Smooth muscle cell of the brain vasculature (primary cell): ENCODE measurements around the gene MINPP1.

Source experiments
- DNase-seq: peaks from one replicate; pipeline ENCODE4 v3.0.0-alpha.2; 2012; ENCODE audit warnings: low read depth, low spot score

The MINPP1 gene

DNA sequence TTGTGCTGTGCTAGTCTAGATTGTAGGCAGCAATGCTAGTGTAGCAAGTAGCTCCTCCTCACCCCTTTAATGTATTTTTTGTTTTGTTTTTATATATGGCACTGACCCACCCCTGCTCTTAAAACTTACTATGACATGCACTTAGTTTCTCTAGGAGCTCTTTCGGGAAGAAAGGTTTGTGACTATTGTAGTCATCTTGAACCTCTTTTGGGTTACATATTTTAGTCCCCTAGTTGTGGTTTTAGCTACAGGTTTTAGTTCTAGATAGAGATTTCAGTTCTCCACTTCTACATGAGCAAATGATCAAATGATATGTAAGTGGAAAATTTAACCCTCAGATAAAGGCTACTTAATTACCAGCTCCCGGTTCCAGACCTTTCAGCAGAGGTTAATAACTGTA, 14.9 kb downstream of the MINPP1 start:
- DNase-seq: no peak

DNA sequence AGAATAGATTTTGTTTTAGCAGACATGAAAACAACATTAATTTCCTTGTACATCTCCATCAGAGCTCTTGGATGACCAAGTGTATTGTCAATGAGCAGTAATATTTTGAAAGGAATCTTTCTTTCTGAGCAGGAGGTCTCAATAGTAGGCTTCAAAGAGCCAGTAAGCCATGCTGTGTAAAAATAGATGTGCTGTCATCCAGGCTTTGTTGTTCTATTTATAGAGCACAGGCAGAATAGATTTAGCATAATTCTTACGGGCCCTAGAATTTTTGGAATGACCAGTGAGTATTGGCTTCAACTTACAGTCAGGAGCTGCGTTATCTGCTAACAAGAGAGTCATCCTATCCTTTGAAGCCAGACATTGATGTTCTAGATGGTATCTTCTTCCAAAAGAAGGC, 19.0 kb downstream of the MINPP1 start:
- no peak for DNase-seq

DNA sequence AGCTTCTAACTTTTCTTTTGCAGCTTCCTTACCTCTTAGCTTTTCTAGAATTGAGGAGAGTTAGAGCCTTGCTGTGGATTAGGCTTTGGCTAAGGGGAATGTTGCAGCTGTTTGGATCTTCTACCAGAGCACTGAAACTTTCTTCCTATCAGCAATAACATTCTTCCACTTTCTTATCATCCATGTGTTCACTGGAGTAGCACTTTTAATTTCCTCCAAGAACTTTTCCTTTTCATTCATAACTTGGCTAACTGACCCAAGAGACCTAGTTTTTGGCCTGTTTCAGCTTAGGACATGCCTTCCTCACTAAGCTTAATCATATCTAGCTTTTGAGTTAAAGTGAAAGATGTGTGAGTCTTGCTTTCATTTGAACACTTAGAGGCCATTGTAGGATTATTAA, 19.6 kb downstream of the MINPP1 start:
- no peak for DNase-seq

DNA sequence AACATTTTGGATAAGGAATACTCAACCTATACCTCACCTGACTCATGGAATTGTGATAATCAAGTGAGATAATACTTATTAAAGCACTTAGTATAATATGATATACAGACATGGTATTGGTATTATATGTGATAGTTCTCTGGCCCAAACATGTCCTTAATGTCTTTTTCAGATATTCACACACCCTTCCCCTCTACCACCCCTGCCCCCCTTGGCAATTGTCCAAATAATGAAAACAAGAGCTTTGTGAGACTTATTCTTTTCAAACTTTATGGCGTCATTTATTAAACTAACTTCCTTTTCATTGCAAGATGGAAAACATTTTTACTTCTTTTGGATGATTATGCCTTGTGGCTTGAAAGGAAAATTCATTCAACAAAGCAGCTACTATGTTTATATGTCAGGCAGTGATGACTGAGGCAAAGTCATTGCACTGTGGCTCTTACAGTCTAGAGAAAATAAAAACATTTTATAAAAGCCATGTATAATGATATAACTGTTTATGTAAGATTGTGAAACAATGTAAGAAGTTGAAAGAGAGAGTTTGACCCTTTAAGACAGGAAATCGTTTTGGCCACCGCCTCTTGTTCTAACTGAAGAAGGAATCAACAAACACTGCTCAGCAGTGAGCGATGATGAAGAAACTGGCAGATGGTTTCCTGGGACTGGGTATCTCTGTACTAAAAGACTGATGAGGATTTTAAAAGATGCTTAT, 27.4 kb downstream of the MINPP1 start:
- DNase-seq: peak; percentile 40

DNA sequence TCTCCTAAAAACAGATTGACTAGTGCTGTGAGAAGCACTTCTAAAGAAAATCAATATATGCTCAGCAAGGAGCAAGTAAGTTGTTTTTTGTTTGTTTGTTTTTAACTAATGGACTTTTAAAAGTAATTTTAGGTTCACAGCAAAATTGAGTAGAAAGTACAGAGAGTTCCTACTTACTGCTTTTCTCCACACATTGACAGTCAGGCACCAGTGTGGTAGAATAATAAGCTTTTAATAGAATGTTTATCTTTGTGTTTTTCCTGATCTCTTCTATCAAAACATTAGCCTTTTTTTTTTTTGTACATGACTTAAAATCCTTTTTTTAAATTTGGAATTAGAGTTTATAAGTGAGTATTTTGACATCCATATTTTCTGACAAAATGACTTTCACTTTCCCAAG, 28.0 kb downstream of the MINPP1 start:
- no peak for DNase-seq

DNA sequence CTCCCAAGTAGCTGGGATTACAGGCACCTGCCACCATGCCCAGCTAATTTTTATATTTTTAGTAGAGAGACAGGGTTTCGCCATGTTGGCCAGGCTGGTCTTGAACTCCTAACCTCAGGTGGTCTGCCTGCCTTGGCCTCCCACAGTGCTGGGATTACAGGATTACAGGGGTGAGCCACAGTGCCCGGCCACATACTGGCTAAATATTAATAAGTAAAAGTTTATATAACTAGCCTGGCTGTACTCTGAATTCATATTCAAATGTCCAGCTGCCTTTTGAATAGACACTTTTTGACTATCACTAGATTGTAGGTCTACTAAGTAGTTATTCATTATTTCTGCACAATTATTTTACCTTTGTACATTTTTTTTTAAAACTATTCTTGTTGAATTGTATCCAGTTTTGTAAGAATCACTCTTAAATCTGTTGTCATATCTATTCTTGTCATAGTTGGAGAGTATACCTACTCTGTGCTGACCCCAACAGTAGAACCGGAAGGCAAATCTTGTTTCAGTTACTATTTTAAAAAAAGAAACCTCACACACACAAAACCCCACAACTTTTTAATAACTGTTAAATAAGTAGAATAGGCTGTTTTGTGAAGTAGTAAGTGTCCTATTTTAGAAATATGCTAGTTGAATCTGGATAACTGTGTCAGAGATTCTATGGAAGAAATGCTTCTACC, 29.6 kb downstream of the MINPP1 start:
- DNase-seq: no peak

DNA sequence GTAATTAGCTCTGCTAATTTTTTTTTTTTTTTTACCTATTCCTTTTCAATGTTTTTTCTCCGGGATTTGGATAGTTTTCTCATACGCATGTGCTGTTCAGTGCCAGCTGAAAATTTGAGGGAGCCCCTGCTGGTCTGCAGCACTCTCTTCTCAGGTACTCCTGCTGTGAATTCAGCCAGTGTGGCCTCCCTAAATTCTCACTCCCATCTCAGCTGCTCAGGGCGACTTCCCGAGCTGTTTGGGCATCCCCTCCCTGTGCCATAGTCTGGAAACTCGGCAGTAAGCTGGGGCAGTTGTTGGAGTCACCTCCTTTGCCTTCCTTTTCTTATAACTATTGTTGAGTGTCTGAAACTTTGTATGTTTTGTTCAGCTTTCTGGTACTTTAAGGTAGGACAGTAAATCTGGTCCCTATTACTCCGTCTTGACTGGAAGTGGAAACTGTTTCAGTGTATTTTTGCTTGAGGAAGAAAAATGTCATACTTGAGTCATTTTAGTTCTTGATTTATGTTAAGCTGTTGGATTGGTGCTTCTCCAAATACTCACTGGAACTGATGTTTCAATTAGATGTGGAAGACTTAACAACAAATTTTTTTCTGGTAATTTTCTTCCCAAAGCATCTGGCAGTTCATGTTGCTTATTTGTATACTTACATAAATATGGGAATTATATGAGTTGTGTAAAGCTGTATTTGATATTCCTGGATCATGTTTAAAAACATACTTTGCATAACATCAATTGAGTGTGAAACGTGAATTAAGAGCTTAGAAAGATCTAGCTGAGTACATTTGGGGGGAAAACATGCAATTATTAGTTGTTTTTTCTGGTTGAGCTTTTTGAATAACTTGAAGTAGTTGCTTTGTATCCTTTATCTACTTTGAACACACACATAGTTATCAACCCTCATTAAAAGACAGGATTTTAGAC, 33.7 kb downstream of the MINPP1 start:
- DNase-seq: no peak

DNA sequence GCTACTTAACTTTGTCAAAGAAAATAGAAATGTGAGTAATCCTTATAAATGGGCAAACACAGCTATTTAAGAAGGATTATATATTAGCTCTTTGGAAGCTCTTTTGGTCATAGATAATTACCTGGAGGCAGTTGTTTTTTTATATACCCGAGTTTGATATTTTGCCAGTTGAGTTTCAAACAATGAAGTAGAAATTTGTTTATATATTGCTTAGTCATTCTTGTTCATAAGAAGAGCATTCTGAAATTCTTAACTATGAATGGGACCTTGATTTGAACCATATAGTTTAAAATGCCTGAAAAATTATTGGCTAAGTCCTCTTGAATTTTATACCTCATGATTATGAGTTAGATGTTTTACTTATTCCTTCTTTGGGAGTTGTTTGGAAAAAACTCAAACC, 36.4 kb downstream of the MINPP1 start:
- DNase-seq: no peak

DNA sequence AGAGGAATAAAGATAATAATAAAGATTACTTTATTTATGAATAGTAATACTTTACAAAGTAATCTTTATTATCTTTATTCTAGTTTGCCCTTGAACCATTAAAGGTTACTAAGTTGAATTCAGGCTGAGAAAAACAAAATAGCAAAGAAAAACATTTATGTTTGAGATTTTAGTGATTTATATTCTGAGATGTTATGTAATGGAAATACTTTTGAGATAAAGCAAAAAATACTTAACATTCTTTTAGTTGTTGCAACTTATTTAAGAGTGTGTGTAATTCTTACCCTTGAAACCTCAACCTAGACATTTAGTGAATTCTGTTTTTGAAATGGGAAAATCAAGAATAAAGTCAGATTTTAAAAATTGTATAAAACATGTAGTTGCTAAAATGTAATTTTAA, 40.0 kb downstream of the MINPP1 start:
- no peak for DNase-seq

DNA sequence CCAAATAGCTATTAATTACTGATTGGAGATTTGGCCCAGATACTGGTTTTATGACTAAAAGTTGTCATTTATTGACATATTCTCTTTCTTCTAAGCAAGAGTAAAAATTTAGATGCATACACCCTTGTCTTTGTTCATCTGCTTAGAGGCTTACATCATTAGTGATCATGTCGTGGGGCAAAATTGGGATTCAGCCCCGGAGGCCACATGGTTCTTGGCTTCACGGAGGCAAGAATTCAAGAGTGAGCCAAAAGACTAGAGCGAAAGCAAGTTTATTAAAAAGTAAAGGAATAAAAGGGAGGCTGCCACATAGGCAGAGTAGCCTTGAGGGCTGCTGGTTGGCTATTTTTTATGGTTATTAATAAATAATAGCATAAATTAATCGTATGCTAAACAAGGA, 41.1 kb downstream of the MINPP1 start:
- DNase-seq: no peak

DNA sequence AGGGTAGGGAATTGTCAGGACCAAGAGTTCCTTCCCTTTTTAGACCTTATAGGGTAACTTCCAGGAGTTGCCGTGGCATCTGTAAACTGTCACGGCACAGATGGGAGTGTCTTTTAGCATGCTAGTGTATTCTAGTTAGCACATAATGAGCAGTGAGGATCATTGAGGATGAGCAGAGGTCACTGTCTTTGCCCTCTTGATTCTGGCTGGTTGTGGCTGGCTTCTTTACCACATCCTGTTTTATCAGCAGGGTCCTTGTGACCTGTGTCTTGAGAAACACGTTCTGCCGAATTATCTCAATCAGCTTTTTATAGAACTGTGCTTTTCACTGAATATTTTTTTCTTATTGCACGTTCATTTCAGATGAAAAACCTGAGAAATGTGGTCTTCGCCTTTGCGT, 41.5 kb downstream of the MINPP1 start:
- no peak for DNase-seq

DNA sequence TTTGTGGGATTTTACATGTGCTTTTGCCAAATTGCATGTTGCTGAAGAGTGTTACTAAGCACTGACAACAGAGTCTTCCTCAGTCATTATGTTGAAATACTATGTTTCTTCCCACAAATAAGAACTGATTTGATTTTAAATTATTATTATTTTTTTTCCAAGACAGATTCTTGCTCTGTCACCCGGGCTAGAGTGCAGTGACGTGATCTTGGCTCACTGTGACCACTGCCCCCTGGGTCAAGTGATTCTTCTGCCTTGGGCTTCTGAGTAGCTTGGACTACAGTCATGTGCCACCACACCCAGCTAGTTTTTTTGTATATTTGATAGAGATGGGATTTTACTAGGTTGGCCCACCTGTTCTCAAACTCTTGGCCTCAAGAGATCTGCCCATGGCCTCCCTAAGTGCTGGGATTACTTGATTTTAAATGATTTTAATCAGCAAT, 42.3 kb downstream of the MINPP1 start:
- DNase-seq: no peak

DNA sequence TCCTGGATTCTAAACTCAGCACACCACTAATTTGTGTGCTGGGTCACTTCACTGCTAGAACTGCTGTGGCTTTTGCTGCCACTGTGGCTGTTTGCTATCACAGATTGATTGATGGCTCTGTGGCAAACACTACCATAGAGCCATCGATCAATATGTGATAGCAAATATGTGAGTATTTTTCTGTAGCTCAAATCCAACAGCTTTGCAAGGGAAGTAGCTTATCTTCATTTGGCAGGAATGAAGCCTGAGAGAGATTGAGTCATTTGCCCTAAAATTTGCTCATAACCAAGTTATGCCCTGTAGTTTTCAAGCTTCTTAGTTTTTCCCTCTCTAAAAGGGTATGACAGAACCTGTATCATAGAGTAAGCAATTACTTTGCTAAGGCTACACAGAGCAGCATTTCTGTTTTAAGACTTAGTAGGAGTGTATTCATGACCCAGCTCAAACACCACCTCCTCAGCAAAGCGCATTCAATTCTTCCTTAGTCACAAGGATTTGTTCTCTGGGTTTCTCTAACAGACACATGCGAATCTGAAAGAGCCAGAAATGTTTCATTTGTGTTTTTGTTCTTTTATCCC, 43.1 kb downstream of the MINPP1 start:
- no peak for DNase-seq

DNA sequence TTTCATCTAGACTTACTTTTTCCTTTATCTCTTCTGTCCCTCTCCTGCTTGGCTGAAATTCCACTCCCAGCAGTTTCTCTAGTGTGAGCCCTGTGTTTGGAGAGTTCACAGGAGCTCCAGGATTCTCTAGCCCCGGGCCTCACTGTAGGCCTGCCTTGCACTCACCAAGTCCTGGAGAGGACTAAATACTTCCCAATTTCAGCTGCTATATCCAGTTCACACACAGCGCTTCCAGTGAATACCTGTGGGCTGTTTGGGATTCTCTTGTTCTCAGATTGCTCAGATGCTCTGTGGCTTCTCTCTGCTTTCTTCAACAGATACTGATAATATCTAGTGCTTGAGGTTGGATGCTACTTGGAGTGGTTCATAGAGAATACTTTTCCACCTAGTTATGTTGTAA, 46.0 kb downstream of the MINPP1 start:
- DNase-seq: no peak

DNA sequence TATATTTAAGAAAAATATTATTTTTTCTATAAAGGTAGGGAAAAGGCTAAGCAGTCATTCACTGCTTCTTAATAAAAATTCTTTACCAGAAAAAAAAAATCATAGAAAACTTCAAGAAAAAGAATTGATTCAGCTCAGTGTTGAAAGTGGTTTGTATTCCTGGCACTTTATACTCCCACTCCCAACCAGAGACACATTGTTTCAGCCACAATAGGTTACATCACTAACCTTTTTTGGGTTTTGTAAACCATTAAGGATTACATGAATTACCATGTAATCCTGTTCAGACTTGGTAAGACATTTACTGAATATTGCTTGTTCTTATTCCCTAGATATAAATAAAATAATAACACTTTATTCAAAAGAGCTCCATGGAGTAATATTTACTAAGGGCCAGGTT, 46.6 kb downstream of the MINPP1 start:
- no peak for DNase-seq

DNA sequence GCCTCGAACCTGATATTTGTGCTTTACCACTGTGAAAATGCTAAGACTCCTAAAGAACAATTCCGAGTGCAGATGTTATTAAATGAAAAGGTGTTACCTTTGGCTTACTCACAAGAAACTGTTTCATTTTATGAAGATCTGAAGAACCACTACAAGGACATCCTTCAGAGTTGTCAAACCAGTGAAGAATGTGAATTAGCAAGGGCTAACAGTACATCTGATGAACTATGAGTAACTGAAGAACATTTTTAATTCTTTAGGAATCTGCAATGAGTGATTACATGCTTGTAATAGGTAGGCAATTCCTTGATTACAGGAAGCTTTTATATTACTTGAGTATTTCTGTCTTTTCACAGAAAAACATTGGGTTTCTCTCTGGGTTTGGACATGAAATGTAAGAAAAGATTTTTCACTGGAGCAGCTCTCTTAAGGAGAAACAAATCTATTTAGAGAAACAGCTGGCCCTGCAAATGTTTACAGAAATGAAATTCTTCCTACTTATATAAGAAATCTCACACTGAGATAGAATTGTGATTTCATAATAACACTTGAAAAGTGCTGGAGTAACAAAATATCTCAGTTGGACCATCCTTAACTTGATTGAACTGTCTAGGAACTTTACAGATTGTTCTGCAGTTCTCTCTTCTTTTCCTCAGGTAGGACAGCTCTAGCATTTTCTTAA, 47.7 kb downstream of the MINPP1 start:
- no peak for DNase-seq

DNA sequence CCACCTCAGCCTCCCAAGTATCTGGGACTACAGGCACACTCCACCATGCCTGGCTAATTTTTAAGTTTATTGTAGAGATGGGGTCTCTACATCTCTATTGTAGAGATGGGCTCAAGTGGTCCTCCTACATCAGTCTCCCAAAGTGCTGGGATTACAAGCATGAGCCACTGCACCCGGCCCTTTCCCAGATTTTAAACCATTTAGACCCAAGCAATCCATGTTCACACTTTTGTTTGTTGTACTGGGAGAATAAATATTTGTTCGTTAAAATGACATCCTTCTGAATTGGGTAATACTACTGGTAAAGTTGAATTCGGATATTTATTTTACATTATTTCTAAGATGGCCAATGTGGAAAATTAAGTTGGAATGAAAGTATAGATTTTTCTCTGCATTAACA, 52.7 kb downstream of the MINPP1 start:
- no peak for DNase-seq

DNA sequence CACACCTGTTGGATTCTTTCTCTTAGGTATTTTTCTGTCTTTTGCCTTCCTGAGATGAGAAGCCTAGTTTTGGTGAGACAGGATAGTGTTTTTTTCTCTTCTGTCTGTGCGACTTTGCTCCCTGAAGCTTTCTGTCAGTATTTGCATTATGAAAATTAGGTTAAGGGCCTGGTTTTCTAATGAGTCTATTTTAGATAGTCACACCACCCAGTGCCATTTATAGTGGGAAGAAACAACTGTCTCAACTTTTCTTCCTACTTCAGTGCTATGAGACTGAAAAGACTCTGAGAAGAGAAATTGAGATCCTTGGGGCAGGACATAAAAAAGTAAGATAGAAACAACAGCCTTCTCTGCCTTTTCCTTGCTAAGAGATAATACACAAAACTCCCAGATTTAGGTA, 53.6 kb downstream of the MINPP1 start:
- no peak for DNase-seq

DNA sequence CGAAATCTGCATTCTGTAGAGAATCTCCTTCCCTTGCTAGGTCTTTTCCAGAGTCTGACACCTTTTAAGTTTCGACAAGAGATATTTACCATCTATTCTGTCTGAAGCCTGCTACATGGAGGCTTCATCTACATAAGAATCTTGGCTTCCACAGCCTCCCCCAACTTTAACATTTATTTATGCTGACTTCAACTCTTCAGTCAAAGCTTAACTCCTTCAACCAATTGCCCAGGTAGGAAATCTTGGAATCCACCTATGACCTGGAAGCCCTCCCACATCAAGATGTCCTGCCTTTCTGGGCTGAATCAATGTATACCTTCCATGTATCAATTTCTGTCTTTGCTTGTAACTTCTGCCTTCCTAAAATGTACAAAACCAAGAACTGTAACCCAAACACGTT, 54.7 kb downstream of the MINPP1 start:
- DNase-seq: no peak

DNA sequence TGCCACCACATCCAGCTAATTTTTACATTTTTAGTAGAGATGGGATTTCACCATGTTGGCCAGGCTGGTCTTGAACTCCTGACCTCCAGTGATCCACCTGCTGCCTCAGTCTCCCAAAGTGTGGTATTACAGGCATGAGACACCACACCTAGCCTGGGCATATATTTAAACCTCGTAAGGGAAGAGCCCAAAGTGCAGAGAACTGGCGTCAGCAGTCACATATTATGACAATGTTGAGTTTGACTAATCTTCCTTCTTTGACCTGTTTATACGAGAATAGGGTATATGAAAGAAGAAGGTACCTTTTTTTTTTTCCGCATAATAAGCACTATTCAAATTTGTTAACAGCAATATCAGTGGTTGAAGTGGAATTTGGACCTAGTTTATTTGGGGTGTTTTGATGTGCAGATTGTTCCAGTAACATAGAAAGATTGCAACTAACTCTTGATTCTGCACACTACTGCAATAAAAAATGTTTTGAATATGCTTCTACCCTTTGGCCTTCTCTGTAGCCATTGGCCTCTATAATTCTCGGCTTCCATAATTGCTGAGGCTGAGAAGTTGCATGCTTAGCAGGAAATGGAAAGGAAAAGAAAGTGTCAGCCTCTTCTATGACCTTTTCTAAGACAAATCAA, 55.9 kb downstream of the MINPP1 start:
- DNase-seq: no peak

DNA sequence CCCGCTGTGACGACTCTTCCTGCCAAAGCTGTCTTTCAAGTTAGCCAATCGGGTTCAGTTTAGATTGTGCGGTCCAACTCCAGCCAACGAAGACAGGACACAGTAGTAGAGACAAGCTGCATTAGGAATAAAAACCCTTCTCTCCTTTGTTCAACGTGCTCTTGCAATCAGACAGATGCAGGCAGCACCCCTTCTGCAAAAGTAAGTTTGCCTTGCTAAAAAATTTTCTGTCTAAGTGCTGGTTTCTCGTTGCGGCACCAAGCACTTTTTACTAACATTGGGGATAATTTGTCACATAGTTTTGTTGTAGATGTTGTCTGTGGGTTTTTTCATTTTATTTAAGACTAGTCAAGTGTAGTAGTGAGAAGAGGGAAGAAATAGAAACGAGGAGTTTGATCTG, 58.1 kb downstream of the MINPP1 start:
- no peak for DNase-seq
